ENCODE data around the gene CNKSR3.
A peak's percentile ranks its signal among the peaks of the same experiment; 100 is the strongest.

The CNKSR3 gene

DNA sequence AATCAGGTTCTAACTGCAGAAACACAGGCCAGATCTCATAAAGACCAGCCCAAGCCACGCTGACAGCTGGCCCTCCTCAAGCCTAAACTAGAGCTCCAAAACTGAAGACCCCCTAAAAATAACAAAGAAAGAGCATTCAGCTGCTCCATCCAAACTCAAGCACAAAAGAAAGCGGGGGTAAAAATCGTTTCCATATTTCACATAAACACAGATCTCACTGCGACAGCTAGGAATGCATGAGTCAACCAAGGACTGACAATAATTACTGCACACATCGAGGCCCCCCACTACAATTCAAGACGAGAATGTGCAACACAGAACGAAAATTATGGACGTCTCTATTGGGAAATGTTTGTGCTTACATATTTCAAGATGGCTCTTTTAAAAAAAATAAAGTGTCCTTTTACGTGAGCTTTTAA, 31.1 kb downstream of the CNKSR3 start:
- peak; percentile 79 to 80 for DNase-seq (ENCODE audit: low read depth in 2 of 2)

DNA sequence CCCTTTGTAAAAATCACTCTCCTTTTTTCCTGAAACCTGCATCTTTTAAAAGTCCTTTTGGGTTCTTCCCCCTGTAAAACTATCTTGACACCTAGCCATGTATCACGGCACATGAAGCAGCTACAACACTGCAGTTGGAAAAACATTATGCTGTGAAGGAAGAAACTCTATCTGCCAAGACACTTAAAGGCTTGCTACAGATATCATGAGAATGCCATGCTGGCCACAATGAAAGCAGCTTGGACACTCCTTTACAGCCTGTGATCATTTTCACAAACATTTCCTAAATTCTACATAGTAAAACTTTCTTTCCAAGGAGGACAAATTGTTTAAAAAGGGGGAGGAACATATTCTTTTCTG, 31.8 kb downstream of the CNKSR3 start:
- DNase-seq (ENCODE audit: low read depth in 2 of 2) = no peak

DNA sequence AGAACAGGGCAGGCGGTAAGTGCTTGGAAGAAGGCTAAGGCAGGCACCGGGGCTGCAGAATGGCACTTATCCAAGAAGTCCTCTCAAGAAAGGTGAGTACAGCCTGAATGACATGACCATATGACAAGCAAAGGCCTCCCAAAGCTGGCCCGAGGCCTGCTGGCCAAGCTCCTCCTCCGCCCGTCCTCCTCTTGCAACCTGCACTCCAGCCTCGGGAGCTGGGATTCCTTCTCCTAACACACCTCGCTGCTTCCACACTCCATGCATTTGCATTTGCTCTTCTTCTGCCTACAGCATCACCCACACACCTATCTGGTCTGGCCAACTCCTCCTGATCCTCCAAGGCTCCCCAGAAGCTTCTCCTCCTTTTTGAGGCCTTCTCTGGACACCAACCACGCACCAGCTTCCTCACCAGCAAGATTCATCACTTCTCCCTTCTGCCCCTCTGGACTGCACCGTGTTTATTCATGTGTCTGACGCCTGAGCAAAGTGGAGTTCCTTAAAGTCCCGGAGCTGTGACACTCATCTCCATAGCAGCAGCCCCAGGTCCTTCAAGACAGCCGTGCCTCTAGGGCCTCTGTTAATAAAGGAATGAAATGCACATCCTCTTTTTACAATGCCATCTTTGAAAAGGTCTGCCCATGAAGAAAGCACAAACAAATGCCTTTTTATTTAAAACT, 32.3 kb downstream of the CNKSR3 start:
- DNase-seq (ENCODE audit: low read depth in 2 of 2) = no peak

DNA sequence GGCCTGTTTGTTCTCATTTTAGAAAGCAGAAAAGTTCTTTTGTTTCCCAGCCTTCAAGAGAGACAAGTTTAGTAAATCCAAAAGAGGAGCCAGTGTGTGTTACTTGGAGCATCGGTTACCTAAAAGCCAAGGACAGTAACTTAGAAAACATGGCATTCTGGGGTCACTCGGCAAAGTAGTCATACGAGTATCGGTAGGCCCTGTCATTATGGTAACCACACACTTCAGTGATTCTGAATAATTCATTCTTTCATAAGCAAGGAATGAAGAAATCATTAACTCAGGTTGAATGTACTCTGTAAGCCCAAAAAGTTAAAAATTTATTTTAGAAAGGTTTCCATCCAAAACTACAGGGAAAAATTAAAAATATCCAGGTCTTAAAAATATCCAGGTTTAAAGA, 34.0 kb downstream of the CNKSR3 start:
- DNase-seq (ENCODE audit: low read depth in 2 of 2) = no peak

DNA sequence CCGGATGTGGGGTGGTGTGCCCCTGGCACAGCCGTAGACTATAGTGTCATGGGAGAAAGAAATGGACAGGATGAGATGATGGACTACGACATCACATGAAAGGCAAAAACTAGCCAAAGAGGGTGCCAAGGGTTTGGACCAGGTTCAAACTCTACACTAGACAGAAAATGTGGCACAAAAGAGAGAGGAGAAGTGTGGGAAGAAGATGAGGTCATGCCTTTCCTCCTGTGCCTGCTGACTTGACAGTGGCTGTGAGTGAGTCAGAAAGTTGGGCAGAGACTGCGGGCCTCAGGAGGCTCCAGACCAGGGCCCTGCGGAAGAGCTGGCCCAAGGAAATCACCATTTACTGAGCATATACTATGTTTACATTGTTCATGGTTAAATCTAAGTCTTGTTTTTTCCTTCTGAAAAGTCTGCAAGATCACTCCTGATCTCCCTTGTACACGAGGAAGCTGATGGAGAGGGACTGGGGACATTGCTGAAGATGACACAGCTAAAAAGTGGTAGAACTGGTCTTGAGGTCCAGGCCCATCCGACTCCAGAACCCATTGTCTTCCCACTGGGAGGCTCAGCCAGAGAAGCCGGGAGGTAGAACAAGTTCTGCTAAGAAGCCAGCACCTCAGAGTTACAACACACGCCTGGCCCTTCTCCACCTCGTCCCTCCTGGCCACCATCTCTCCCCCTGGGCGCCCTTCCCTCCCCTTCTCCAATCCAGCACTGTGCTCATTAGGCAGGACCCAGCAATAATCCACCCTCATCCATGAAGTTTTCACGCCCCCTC, 35.6 kb downstream of the CNKSR3 start:
- DNase-seq (ENCODE audit: low read depth in 2 of 2) = no peak

DNA sequence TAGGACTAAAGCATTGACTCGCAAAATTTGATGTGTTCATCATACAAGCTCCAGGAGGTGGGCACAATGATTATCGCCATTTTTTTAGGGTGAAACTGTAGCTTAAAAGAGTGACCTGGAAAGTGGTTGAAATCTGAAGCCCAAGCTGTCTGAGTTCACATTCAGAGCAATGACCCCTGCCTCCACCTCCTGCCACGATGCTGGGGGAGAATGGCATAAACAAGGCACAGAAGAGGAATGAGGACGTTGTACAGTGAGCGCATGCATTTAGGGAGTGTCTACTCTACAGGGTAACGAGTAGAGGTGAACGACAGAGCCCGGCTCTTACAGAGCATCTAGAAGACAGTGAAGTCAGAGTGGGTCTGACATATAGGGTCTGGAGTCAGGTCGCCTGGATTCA, 37.2 kb downstream of the CNKSR3 start:
- DNase-seq (ENCODE audit: low read depth in 2 of 2) = no peak

DNA sequence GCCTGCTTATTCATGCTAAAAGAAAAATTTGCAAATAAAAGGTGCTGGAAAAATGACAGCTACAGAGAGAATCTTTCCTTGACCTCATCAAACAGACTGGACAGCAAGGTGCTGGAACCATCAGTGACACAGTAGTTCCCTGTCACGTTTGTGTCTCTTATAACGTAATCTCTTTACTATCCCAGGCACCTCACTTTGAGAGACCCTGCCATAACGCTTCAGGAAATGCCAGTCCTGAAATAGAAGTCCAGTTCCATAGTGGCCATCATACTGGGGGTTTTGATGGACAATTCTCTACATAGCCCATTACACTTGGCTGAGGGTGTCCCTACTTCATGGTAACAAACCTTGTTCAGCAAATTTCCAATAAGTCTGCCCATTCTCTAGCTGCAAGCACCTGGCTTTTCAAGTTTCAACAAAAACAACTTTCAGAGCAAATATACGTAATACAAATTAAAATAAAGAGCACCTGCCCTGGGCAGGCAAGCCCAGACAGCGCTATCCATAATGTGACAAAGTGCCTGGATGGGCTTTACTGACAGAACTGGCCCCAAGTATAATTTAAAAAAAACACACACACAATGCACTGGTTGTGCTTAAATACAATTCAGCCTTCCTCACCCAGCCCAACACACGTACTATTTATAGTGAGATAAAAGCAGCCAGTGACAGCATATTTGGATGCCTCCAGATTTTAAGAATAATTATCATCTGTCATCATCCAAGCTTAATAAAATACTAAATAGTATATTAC, 38.7 kb downstream of the CNKSR3 start:
- no peak for DNase-seq (ENCODE audit: low read depth in 2 of 2)

DNA sequence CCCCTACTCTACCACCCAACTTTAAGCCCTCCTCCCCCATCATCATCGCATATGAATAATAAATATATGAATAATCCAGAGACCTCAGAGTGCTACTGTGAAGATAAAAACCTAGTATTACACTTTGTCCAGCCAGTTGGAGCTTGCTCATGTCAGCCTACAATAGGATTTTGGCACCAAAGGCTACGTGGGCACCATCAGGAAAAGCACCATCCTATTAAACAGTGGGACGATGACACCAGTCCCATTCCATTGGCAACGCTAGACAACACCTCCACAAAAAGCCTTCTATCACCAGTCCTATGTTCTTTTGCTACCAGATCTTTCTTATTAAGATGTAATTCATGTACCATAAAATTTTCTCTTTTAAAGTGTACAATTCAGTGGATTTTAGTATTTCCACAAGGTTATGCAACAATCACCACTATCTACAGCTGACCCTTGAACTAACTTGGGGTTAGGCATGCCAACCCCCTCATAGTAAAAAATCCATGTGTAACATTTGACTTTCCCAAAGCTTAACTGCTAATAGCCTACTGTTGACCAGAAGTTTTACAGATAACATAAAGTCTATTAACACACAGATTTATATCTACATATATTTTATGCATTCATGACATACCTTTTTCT, 41.1 kb downstream of the CNKSR3 start:
- no peak for DNase-seq (ENCODE audit: low read depth in 2 of 2)

DNA sequence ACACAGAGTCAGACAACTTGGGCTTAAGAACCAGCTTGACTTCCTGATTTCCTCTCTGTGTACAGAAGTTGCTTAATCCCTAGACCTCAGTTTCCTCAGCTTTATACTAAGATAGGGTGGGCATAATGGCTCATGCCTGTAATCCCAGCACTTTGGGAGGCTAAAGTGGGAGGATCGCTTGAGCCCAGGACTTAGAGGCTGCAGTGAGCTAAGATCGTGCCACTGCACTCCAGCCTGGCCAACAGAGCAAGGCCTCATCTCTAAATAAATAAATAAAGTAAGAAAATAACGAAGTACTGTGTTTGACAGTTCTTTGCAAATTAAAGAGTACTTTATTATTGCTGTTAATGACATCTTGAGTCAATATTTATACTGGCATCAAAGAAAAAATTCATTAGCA, 41.7 kb downstream of the CNKSR3 start:
- no peak for DNase-seq (ENCODE audit: low read depth in 2 of 2)

DNA sequence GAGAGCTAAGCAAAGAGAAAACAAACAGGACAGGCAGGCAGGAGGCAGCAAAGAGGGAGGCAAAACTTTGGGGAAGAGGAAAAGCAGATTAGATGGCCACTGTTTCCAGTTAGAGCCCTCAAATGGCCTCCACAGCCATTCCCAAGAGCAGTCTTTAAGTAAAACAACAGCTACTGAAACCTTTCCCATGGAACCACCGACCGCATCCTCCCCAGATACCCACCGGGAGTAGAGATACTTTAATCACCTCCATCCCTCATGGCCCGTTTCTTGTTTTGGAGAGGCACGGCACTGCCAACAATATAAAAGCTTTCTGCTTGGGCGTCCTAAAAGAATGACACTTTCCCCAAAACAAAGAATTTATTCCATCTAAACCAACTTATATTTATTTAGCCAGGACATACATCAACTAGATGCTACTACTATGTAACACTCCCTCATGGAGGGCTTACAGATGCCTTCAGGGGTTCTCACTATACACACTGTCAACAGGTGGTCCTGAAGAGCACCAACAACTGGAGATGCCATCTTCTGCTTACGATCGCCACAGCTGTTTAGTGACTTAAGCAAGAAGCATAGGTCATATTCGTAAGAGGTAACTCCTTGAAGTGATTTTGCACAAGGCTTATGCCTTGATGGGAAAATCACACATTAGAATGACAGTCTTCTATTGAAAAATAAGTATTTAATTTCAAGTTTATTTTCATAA, 43.4 kb downstream of the CNKSR3 start:
- no peak for DNase-seq (ENCODE audit: low read depth in 2 of 2)

DNA sequence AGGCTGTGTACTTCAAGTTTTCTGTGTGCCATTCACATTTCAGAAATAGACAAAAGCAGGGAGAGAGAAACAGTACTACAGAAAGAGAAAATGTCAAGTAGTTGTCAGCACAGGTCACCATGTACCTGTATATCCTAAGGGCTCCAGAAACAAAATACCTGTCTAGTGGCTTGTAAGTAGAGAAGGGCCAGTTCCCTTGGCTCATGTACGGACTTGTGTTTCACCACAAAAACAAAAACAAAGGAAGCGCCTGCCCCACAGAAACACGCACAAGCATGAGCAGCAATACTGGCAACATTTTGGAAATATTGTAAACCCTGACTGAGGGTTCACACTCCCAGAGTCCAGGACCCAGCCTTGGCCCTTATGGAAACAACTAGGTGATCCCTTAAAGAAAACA, 44.3 kb downstream of the CNKSR3 start:
- DNase-seq (ENCODE audit: low read depth in 2 of 2) = no peak

DNA sequence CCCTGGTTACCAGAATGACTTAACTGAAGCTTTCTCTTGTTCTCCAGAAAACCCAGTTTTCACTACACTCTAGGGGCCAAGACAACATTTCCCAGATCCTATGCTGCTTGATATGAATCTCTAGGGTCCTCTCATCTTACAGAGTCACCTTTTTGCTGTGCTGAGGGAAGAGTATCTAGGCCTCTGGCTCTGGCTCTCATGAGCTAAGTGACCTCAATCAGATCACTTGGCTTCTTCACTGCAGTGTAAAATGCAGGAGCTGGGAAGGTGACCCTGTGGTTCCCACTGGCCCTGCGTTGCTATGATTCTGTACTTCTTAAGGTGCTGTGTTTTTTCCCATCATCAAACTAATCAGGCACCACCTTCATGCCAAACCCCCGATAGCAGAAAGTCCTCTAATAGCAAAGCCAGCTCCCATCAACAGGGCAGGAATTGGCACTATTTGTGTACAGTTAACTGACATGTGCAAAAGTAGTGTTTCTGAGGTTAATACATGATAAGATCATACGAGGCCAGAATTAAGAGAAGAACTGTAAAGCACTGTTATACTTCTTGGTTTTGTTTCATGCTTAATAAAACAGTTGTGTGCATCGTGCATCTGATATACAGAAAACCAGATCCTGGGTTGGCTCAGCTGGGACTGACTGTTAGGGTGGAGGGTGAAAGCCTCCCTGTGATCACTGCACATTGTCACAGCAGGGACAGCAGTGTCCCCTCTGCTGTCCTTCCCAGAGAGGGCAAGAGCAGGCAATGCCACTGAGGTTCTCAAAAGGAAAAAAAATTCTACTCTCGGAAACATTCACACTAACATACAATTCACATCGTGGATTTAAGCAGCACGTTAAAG, 46.7 kb downstream of the CNKSR3 start:
- DNase-seq (ENCODE audit: low read depth in 2 of 2) = no peak

DNA sequence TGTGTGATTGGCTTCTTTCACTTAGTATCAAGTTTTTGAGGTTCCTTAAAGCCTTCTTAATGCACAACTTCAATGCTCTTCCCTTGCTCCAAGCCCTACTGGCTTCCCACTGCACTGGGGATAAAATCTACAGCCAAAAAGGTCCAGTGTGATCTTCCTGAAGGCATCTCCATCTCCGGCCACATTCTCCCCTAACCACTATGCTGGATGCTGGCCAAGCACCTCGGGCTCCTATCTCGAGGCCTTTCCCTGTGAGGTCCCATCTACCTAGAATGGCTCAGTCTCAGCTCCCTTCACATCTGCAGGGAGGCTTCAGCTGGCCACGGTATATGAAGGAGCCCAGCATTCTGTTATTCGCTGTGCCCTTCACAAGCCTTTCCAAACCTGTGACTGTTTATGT, 48.1 kb downstream of the CNKSR3 start:
- no peak for DNase-seq (ENCODE audit: low read depth in 2 of 2)

DNA sequence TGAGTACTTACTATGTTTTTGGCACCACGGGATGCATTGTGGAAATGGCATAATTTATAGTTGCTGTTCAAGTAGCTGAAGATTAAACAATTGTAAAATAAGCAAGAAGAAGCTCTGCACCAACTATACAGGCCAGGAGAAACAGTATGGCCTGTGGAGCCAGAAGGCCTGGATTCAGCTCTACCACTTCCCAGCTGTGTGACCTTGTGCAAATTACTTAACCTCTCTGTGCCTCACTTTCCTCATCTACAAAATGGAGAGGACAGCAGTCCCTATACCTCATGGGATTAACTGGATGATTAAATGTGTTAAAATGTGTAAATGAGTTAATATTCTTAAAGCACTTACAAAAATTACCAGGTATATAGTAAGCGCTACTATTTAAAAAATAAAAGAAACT, 49.1 kb downstream of the CNKSR3 start:
- DNase-seq (ENCODE audit: low read depth in 2 of 2) = no peak

DNA sequence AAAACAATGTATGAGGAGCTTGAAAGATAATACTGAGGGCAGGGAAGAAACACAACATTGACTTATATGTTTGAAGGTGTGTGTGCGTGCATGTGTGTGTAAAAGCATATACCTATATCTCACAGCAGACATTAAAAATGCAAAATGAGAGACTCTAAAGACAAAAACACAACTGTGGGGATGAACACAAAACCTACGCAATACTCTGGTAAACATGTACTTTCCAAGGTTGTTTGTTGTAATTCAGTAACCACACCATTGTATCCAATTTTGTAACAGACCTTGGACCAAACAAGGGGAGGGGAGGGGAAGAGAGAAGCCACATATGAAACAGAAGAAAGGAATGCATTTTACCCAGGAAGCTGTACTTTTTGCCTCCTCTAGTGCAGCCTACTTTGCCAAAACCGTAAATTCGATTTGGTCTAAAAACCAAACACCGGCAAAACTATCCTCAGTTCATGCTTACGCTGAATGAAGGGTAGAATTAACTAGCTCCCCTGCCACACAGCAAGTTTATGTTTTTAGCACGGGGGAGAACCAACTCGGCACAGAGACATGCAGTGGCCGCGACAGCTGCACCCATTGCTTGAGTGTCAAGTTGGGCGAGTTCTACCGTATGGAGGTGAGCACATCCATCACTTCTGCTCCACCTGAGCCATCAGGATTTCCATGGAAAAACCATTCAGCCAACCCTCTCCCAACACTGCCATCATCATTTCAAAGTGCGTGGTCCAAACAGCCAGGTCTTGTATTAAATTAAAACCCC, 50.0 kb downstream of the CNKSR3 start:
- DNase-seq (ENCODE audit: low read depth in 2 of 2) = no peak

DNA sequence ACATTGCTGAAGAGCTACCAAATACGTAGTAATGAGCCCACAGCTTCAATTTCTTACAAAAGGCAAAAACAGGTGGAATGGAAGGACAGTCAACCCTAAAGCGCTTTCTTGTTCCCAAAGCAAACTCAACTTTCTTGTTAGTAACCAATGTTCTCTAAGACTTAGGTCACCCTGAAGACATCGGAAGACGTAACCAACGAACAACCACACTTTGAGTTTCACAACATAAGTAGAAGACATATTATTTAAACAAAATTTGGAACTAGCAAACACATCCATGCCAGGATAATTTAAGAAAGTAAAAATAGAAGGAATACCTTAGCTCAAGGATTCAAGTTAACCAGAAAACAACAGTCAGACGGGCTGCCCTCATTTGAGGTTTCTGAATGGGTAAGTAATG, 51.0 kb downstream of the CNKSR3 start:
- DNase-seq (ENCODE audit: low read depth in 2 of 2) = no peak

DNA sequence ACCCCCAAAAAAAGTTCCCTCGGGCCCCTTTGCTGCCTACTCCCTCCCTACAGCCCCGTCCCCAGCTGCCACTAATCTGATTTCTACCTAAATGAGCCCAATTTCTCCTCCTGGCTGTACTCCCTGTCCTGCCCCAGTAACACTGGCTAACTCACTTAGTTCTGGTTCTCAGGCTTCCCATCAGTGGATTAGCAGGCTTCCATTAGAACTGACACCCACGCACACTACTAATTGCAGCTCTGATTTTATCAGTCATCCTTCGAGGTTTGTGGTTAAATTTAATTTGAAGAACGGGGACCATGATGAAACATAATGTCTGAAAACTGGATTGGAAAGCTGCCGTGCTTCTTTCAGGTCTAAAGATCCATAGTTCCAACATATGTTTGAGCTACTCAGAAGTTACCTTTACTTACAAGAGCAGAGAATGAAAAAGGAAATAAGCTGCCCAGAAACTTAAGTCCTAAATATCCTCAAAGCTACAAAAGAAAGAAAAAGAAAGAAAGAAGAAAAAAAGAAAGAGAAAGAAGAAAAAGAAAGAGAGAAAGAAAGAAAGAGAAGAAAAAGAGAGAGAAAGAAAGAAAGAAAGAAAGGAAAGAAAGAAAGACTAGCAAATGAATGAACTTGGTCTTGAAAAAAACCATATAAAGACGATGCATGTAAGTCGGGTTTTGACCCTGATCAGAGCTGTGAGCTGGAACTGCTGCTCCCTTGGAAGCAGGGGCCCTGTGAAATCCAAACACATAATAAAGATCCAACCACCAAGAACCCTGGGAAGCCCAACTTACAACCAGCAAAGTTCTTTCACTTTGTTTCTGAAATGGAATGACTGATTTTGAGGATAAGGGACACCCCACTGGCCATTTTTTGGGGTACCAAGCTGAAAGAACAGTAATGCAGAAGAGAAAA, 51.7 kb downstream of the CNKSR3 start:
- no peak for DNase-seq (ENCODE audit: low read depth in 2 of 2)

DNA sequence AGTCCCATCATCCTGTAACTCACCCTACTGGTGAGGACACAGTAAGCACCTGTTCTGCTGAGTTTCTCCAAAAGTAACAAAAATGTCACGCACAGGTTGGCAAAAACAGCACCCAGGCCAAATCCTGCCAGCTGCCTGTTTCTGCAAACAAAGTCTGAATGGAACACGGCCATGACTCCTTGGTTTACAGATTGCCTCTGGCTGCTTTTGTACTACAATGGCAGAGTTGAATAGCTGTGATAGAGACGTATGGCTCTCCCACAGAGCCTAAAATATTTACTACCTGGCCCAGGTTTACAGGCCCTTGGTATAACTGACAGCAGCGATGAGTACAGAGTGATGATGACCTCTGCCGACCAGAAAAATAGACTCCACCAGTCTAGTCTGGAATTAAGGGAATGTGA, 52.6 kb downstream of the CNKSR3 start:
- no peak for DNase-seq (ENCODE audit: low read depth in 2 of 2)
